ENCODE results near the gene TAF4B. TPM values are rescaled to one million over a fixed set of nuclear protein-coding genes. Genes with fewer than 3 reads are reported as not detected.
"Not testable (repeated sequence)": the region's sequence is repeated elsewhere in the genome, so short reads cannot be mapped to it uniquely, and the experiment has no call there.

Gene TAF4B
- total and polyA plus RNA-seq, 4 donors, result 1.6 to 5.9 (median 2.4) TPM

DNA sequence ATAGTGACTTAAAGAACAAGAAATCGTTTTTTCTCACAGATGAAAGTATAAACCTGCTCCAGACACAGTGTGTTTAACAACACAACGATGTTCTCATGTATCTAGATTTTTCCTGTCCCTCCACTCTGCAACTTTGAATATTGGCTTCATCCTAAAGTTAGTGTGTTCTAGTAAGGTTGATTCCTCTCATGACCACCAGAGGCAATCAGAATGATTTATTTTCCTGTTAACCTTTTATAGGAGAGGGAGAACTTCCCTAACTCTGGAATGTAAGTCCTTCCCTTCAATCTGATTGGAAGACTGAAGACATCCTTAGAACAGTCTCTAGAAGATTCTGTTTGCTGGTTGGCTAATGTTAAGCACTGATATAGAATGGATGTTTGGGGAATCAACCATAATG is 41.0 kb upstream of the TAF4B start:
- Histone ChIP-seq H3K36me3 (ENCODE audit: control insufficient read depth in 4 of 4, insufficient read depth in 4 of 4, low read length in 4 of 4) (no peaks in the 10 kb centered on the region), H3K4me3 (no peak overlapping the region), H3K9ac (ENCODE audit: insufficient read depth in 1 of 2, low read length in 2 of 2) (no peak overlapping the region), H3K9me3 (ENCODE audit: control insufficient read depth in 4 of 4, insufficient read depth in 3 of 4, low read length in 3 of 4) (peaks cover 0 to 4% (median 0%) of the 10 kb centered on the region in 4 donors), H3K4me1 (ENCODE audit: control insufficient read depth in 5 of 5, insufficient read depth in 5 of 5, low read length in 5 of 5) (peaks cover 0 to 6% (median 0%) of the 10 kb centered on the region in 5 donors), H3K27me3 (ENCODE audit: control insufficient read depth in 3 of 3, insufficient read depth in 3 of 3, low read length in 2 of 3) (no peaks in the 10 kb centered on the region), H3K27ac (ENCODE audit: low read depth in 1 of 2, low read length in 1 of 2) (no peak overlapping the region)
- TF ChIP-seq, protein P1, sequence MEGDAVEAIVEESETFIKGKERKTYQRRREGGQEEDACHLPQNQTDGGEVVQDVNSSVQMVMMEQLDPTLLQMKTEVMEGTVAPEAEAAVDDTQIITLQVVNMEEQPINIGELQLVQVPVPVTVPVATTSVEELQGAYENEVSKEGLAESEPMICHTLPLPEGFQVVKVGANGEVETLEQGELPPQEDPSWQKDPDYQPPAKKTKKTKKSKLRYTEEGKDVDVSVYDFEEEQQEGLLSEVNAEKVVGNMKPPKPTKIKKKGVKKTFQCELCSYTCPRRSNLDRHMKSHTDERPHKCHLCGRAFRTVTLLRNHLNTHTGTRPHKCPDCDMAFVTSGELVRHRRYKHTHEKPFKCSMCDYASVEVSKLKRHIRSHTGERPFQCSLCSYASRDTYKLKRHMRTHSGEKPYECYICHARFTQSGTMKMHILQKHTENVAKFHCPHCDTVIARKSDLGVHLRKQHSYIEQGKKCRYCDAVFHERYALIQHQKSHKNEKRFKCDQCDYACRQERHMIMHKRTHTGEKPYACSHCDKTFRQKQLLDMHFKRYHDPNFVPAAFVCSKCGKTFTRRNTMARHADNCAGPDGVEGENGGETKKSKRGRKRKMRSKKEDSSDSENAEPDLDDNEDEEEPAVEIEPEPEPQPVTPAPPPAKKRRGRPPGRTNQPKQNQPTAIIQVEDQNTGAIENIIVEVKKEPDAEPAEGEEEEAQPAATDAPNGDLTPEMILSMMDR (IDR thresholded peaks at IDR 0.05; ENCODE audit: control extremely low read depth, extremely low read depth), result no peak
- ATAC-seq (ENCODE audit: insufficient read depth, low FRiP score), result no peak
- no peak for DNase-seq
- WGBS, 2 donors, result 73 to 89% methylated on average over 2 of the region's 2 CpGs

DNA sequence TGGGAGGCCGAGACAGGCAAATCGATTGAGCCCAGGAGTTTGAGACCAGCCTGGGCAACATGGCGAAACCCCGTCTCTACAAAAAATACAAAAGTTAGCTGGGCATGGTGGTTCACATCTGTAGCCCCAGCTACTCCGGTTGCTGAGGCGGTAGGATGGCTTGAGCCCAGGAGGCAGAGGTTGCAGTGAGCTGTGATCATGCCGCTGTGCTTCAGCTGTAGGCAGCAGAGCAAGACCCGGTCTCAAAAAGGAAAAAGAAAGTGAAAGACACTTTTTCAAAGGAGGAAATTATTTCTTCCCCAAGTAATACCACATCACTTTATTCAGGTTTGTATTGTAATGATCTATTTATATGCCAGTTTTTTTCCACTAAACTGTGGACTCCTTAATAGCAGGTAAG is 35.7 kb upstream of the TAF4B start:
- ATAC-seq (ENCODE audit: insufficient read depth, low FRiP score) (no peak), DNase-seq (no peak)
- WGBS, 2 donors, result 64 to 76% methylated on average over 8 of the region's 8 CpGs
- H3K27me3 ChIP-seq (ENCODE audit: control insufficient read depth in 3 of 3, insufficient read depth in 3 of 3, low read length in 2 of 3), result no peaks in the 10 kb centered on the region
- no peak overlapping the region for H3K27ac ChIP-seq (ENCODE audit: low read depth in 1 of 2, low read length in 1 of 2)
- H3K4me1 ChIP-seq (ENCODE audit: control insufficient read depth in 5 of 5, insufficient read depth in 5 of 5, low read length in 5 of 5), result no peaks in the 10 kb centered on the region
- H3K9me3 ChIP-seq (ENCODE audit: control insufficient read depth in 4 of 4, insufficient read depth in 3 of 4, low read length in 3 of 4), result peaks cover 0 to 4% (median 0%) of the 10 kb centered on the region in 4 donors
- no peak overlapping the region for H3K9ac ChIP-seq (ENCODE audit: insufficient read depth in 1 of 2, low read length in 2 of 2)
- TF ChIP-seq, protein P1 (IDR thresholded peaks at IDR 0.05; ENCODE audit: control extremely low read depth, extremely low read depth), result no peak
- no peaks in the 10 kb centered on the region for H3K36me3 ChIP-seq (ENCODE audit: control insufficient read depth in 4 of 4, insufficient read depth in 4 of 4, low read length in 4 of 4)
- H3K4me3 ChIP-seq, result no peak overlapping the region

GRCh38 chr18:26192233-26192632 is 34.0 kb upstream of the TAF4B start:
- no peak overlapping the region for H3K4me3 ChIP-seq
- no peak overlapping the region for H3K27ac ChIP-seq (ENCODE audit: low read depth in 1 of 2, low read length in 1 of 2)
- no peaks in the 10 kb centered on the region for H3K4me1 ChIP-seq (ENCODE audit: control insufficient read depth in 5 of 5, insufficient read depth in 5 of 5, low read length in 5 of 5)
- peaks cover 0 to 4% (median 0%) of the 10 kb centered on the region in 4 donors for H3K9me3 ChIP-seq (ENCODE audit: control insufficient read depth in 4 of 4, insufficient read depth in 3 of 4, low read length in 3 of 4)
- ATAC-seq (ENCODE audit: insufficient read depth, low FRiP score) (no peak), DNase-seq (no peak)
- WGBS, 2 donors, result 79 to 88% methylated on average over 1 of the region's 1 CpG
- no peaks in the 10 kb centered on the region for H3K36me3 ChIP-seq (ENCODE audit: control insufficient read depth in 4 of 4, insufficient read depth in 4 of 4, low read length in 4 of 4)
- TF ChIP-seq, protein P1 (IDR thresholded peaks at IDR 0.05; ENCODE audit: control extremely low read depth, extremely low read depth), result no peak
- H3K27me3 ChIP-seq (ENCODE audit: control insufficient read depth in 3 of 3, insufficient read depth in 3 of 3, low read length in 2 of 3), result no peaks in the 10 kb centered on the region
- no peak overlapping the region for H3K9ac ChIP-seq (ENCODE audit: insufficient read depth in 1 of 2, low read length in 2 of 2)

DNA sequence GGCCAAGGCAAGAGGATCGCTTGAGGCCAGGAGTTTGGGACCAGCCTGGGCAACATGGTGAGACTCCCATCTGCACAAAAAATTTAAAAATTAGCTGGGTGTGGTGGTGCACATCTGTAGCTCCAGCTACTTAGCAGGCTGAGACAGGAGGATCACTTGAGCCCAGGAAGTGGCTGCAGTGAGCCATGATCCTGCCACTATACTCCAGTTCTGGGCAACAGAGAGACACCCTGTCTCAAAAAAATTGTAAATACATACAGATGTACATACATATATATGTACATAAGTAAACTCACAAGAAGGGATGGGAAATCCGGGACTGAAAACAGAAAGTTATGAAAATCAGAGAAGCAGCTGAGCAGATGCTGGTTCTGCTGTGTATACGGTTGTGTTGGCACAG is 29.6 kb upstream of the TAF4B start:
- Histone ChIP-seq H3K9me3 (ENCODE audit: control insufficient read depth in 4 of 4, insufficient read depth in 3 of 4, low read length in 3 of 4) (no peaks in the 10 kb centered on the region), H3K36me3 (ENCODE audit: control insufficient read depth in 4 of 4, insufficient read depth in 4 of 4, low read length in 4 of 4) (no peaks in the 10 kb centered on the region), H3K27me3 (ENCODE audit: control insufficient read depth in 3 of 3, insufficient read depth in 3 of 3, low read length in 2 of 3) (no peaks in the 10 kb centered on the region), H3K4me3 (no peak overlapping the region), H3K27ac (ENCODE audit: low read depth in 1 of 2, low read length in 1 of 2) (no peak overlapping the region), H3K4me1 (ENCODE audit: control insufficient read depth in 5 of 5, insufficient read depth in 5 of 5, low read length in 5 of 5) (no peaks in the 10 kb centered on the region), H3K9ac (ENCODE audit: insufficient read depth in 1 of 2, low read length in 2 of 2) (no peak overlapping the region)
- TF ChIP-seq, protein P1 (IDR thresholded peaks at IDR 0.05; ENCODE audit: control extremely low read depth, extremely low read depth), result no peak
- ATAC-seq (ENCODE audit: insufficient read depth, low FRiP score) (no peak), DNase-seq (no peak)
- WGBS, 2 donors, result 90 to 96% methylated on average over 3 of the region's 3 CpGs

- not testable (repeated sequence) for H3K9me3 ChIP-seq (ENCODE audit: control insufficient read depth in 4 of 4, insufficient read depth in 3 of 4, low read length in 3 of 4); ATAC-seq (ENCODE audit: insufficient read depth, low FRiP score); H3K36me3 ChIP-seq (ENCODE audit: control insufficient read depth in 4 of 4, insufficient read depth in 4 of 4, low read length in 4 of 4); H3K27ac ChIP-seq (ENCODE audit: low read depth in 1 of 2, low read length in 1 of 2); H3K4me1 ChIP-seq (ENCODE audit: control insufficient read depth in 5 of 5, insufficient read depth in 5 of 5, low read length in 5 of 5); H3K27me3 ChIP-seq (ENCODE audit: control insufficient read depth in 3 of 3, insufficient read depth in 3 of 3, low read length in 2 of 3); H3K4me3 ChIP-seq; H3K9ac ChIP-seq (ENCODE audit: insufficient read depth in 1 of 2, low read length in 2 of 2); DNase-seq
- WGBS, 2 donors, result 81 to 90% methylated on average over 8 of the region's 9 CpGs
These were observed 24.2 kb upstream of the TAF4B start for GRCh38 chr18:26202001-26202400.
